HG02678 (cell line): Measurements from ENCODE around the gene R3HDM1.
"Not testable (repeated sequence)": the region's sequence is repeated elsewhere in the genome, so short reads cannot be mapped to it uniquely, and the experiment has no call there.

ENCODE experiments used
- ATAC-seq: cut with Tn5 transposase; IDR thresholded peaks from one replicate; pipeline ENCODE4 v1.9.1; 2021; ENCODE audit warnings: mild to moderate bottlenecking, moderate library complexity; ENCODE audit not compliant: unreplicated experiment

R3HDM1 gene

DNA sequence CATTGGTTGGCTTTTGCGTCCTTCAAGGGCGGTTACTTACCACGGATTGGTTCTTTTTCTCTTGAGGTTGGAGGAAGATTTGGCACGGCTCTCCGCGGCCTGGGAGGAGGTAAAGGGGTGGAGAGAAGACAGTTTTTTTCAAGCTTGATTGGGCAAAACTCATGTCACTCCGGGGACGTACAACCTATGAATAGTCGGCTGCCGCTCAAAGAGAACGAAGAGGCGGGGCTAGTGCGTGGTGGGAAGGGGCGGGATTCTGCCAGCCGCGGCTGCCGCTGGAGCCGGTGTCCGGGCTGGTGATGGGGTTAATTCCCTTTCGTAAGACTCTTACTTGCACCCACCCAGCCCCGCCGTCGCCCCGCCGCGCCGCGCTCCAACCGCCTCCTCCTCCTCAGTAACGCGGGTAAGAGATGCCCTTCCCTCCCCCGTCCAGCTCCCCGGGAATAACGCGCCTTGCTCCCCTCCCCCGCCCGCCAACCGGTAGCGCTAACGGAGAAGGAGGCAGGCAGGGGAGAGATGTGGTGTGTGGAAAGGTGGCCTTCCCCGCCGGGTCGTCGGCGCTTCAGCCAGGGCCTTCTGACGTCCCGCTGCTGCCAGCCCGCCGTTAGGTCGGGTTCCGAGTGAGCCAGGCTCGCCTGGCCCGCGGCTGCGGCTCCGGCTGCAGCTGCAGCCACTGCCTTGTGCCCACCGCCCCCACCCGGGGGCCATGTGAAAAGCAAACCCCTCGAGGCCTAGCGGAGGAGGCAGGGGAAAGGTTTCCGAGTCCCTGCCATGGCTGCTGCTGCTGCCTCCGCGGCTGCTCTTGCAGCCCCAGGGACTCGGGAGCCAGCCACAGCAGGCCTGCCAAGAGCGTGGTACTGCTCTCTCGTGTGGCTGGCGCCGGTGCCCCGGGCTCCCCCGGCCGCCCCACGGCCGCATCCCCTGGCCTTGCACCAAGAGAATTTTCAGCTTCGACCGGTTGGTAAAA is at the start of gene R3HDM1:
TSS of gene R3HDM1 (plus strand) at position 254 of the 967 bp plus-strand sequence. CDS start 73,362 bp downstream, outside the sequence.
- ATAC-seq: peak; percentile 77

GRCh38 chr2:135485441-135485840 is 45.8 kb upstream of the R3HDM1 start:
- ATAC-seq: no peak

DNA sequence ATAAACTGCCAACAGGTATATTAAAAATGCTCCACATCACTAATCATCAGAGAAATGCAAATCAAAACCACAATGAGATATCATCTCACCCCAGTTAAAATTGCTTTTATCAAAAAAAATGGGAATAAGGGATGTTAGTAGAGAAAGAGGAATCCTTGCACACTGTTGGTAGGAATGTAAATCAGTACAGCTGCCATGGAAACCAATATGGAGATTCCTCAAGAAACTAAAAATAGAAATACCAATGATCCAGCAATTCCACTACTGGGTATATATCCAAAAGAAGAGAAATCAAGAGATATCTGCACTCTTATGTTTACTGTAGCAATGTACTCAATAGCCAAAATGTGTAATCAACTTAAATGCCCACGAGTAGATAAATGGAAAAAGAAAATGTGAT is 40.9 kb upstream of the R3HDM1 start:
- no peak for ATAC-seq

DNA sequence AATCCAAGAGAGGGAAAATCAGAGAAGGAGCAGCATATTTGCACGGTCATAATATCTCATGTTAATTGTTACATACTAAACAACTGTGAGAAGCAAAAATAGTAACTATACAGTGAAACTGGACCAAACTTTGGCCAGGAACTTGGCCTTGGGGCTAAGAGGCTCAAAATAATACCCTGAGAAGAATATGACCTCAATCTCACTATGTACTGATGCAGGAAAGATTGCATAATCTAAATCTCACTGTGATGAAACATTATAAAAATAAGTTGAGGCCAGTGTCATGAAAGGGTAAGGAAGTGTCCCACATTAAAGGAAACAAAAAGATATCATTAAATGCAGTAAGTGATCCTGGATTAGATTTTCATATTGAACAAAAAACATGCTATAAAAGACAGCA is 36.8 kb upstream of the R3HDM1 start:
- no peak for ATAC-seq

GRCh38 chr2:135494917-135495316 is 36.4 kb upstream of the R3HDM1 start:
- ATAC-seq: no peak

- not testable (repeated sequence) for ATAC-seq
Observed at GRCh38 chr2:135498588-135498987, 32.7 kb upstream of the R3HDM1 start.

DNA sequence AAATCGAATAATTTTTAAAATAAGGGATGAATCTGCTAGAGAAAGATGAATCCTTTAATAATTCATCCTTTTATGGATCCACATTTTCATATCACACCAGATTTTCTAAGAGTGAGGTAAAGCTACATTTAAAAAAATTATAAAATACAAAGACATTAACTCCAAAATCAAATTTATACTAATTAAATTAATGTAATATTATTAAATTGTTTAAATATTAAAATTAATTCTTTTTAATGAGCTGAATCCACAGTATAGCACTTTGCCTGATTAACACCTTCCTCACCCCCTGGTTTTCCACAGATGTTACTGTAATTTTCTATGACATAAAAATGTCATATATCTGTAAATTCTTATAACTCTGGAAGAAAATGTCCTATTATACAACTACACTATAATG is 26.5 kb upstream of the R3HDM1 start:
- ATAC-seq: no peak

DNA sequence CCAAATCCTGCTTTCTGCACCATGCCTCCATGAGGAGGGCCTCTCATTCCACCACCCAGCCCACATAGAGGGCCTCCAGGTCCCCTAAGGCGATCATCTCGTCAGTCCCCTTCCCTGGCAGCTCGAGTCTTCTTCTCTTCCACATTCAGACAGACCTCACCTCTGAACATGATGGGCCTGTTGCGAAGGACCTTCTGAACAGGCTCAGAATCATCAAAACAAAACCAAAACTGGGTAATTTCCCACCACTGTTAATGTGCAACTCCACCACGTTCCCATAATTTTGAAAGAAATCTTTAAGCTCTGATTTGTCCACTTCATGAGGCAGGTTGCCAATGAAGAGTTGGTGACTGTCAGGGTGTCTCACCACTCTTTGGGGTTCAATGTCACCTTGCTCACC is 20.7 kb upstream of the R3HDM1 start:
- ATAC-seq: no peak

- no peak for ATAC-seq
Observed at GRCh38 chr2:135512099-135512498, 19.2 kb upstream of the R3HDM1 start.

- ATAC-seq: no peak
Observed at GRCh38 chr2:135525786-135526185, 5.5 kb upstream of the R3HDM1 start.

DNA sequence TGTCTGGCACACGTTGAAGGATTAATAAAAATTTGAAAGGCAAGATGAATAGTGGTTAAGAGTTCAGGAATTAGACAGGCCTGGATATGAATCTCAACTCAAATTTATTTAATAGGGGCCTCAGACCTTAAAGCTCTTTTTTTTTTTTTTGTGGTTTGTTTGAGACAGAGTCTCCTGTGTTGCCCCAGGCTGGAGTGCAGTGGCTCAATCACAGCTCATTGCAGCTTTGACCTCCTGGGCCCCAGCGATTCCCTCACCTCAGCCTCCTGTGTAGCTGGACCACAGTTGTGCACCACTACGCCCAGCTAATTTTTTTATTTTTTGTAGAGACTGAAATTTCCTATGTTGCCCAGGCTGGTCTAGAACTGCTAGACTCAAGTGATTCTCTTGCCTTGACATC is 3.3 kb upstream of the R3HDM1 start:
- no peak for ATAC-seq

DNA sequence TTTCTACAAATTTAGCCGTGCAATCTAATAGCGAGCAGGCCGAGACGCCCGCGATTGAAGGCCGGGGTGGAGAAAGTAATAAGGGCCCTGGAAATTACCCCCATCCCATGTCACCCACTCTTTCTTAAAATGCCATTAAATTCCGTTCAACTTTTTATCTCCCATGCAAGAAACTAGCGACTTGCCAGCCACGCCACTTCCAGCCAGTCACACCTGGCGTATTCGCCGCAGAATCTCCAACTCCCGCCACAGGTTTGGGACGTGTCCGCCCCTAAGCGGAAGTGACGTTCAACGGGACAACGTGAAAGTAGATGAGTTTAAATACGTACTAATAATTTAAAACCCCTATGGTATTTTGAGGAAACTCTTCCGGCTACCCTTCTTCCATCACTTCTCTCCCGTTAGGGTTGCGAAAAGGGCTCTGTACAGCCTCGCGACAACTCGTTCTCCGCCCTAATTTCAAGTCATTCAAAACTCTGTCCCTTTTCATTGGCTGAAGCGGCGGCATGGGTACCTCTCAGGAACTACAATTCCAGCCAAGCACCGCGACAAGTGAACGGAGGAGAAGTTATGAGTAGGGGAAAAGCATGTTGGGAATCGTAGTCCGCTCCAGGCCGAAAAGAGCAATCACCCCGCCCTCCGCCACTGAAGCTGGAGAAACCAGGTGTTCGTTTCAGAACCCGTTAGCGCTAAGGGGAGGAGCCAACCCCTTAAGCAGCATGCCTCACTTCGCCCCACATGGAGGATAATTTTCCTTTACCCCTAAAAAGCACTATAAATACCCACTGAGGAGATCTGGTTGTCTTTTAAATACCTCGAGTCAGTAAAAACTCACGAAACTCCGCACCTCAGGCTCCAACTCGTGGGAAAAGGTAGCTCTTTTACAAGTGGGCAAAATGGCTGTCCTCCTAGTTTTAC is 712 bp upstream of the R3HDM1 start, which contains the start of gene ZRANB3:
TSS of gene ZRANB3 (minus strand) at position 906 of the 918 bp plus-strand sequence.
- ATAC-seq: peak; percentile 63

GRCh38 chr2:135532581-135532980 is 1.3 kb downstream of the R3HDM1 start:
- no peak for ATAC-seq

DNA sequence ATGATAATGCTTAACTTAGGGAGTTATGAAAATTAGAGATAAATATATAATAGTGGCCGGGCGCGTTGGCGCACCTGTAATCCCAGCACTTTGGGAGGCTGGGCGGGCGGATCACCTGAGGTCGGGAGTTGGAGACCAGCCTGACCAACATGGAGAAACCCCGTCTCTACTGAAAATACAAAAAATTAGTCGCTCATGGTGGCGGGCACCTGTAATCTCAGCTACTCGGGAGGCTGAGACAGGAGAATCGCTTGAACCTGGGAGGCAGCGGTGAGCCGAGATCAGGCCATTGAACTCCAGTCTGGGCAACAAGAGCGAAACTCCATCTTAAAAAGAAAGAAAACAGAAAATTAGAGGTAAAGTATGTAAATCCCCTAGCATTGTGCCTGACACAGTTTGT is 2.3 kb downstream of the R3HDM1 start:
- ATAC-seq: not testable (repeated sequence)

GRCh38 chr2:135546436-135546835 is 15.2 kb downstream of the R3HDM1 start:
- ATAC-seq: no peak

GRCh38 chr2:135547311-135547710 is 16.0 kb downstream of the R3HDM1 start:
- ATAC-seq: no peak

GRCh38 chr2:135551356-135551755 is 20.1 kb downstream of the R3HDM1 start:
- no peak for ATAC-seq

- no peak for ATAC-seq
Observed at GRCh38 chr2:135552887-135553286, 21.6 kb downstream of the R3HDM1 start.

- no peak for ATAC-seq
Observed at GRCh38 chr2:135555311-135555710, 24.0 kb downstream of the R3HDM1 start.

GRCh38 chr2:135557530-135557929 is 26.2 kb downstream of the R3HDM1 start:
- ATAC-seq: no peak

- no peak for ATAC-seq
Observed at GRCh38 chr2:135561925-135562324, 30.6 kb downstream of the R3HDM1 start.
